Transverse colon (tissue), 3 donors: ENCODE data around the gene WEE1.

Source experiments
- CTCF ChIP-seq, 5 experiments: fragments of 200-600 bp in 3 of 5; fragments of 450-650 bp in 2 of 5; sonication (generic) in 3 of 5; IDR thresholded peaks; 1 replicate in 2 of 5; 2 replicates in 3 of 5; pipeline ENCODE4 v1.5.1; 2016 to 2017; ENCODE audit warnings: antibody characterized with exemption in 5 of 5, inconsistent platforms in 3 of 5, mild to moderate bottlenecking in 2 of 5, moderate library complexity in 1 of 5
- EP300 ChIP-seq: sonication (generic); formaldehyde crosslinking; IDR thresholded peaks from one replicate; pipeline ENCODE4 v1.6.1; 2017; ENCODE audit warnings: antibody characterized with exemption, low read depth
- POLR2A ChIP-seq: fragments of 450-650 bp; IDR thresholded peaks from one replicate; pipeline ENCODE4 v1.6.1; 2016; ENCODE audit warnings: antibody characterized with exemption, mild to moderate bottlenecking, moderate library complexity

- TF ChIP-seq POLR2A (no peak), CTCF (IDR thresholded peaks at IDR 0.05) (no peak), EP300 (no peak)
Measured at GRCh38 chr11:9569588-9570164, 3.8 kb upstream of the WEE1 start.
